ENCODE measurements around the gene SLC38A5. TPM values are rescaled to one million over a fixed set of nuclear protein-coding genes. Genes with fewer than 3 reads are reported as not detected.

Gene SLC38A5
- total and polyA plus RNA-seq, 2 experiments from 2014 or later: 20.7 to 47.7 TPM

DNA sequence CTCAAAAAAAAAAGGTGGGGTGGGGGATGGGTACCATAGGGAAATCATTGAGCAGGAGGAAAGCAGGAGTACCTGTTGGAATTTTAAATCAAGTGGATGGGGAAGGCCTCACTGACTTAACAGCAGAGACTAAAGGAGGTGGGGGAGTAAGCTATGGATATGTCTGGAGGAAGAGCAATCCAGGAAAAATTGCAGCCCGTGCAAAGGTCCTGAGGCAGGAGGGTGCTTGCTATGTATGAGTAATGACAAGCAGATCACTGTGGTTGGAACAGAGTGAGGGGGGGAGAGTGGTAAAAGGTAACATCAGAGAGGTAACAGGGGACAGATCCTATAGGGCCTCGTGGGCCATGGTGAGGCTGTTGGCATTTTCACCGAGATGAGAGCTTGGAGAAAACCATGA, 10.1 kb upstream of the SLC38A5 start:
- no peak for ATAC-seq
- H3K79me2 ChIP-seq (replicated peaks; ENCODE audit: insufficient read depth): peaks cover 16% of the 10 kb centered on the region

More for the DNA sequence above, 10.1 kb upstream of the SLC38A5 start:
- Mint-ChIP-seq H3K27ac (no peak overlapping the region), H3K27me3 (ENCODE audit: insufficient read depth, low read depth, poor library complexity) (peaks cover 3% of the 10 kb centered on the region), H3K9me3 (no peaks in the 10 kb centered on the region; the same call in 2 of the 3 replicates), H3K36me3 (ENCODE audit: low read depth) (peaks cover 32% of the 10 kb centered on the region), H3K4me1 (peaks cover 11% of the 10 kb centered on the region; the same call in 2 of the 3 replicates), H3K4me3 (no peak overlapping the region)
- no peak for DNase-seq (ENCODE audit: low spot score)
- Histone ChIP-seq H3K4me3 (no peak overlapping the region), H3F3A (replicated peaks; ENCODE audit: low read depth) (no peaks in the 10 kb centered on the region), H4K20me1 (replicated peaks; ENCODE audit: insufficient read depth) (no peaks in the 10 kb centered on the region), H2AFZ (no peak overlapping the region), H3K4me1 (ENCODE audit: insufficient read depth) (no peaks in the 10 kb centered on the region), H3K4me2 (no peak overlapping the region), H3K9me2 (ENCODE audit: insufficient read depth) (no peaks in the 10 kb centered on the region), H3K27me3 (ENCODE audit: insufficient read depth) (no peaks in the 10 kb centered on the region), H3K36me3 (ENCODE audit: insufficient read depth) (peaks cover 4% of the 10 kb centered on the region; the same call in 1 of the 2 replicates), H3K27ac (ENCODE audit: low read depth) (no peak overlapping the region)
- TF ChIP-seq POLR2AphosphoS5 (IDR thresholded peaks at IDR 0.05; ENCODE audit: low read depth) (no peak), EZH2phosphoT487 (IDR thresholded peaks at IDR 0.05; ENCODE audit: unreplicated experiment) (no peak), REST (IDR thresholded peaks at IDR 0.05; ENCODE audit: unreplicated experiment) (no peak), NANOG (IDR thresholded peaks at IDR 0.05; ENCODE audit: borderline replicate concordance) (no peak)
- TF ChIP-seq, protein P1, sequence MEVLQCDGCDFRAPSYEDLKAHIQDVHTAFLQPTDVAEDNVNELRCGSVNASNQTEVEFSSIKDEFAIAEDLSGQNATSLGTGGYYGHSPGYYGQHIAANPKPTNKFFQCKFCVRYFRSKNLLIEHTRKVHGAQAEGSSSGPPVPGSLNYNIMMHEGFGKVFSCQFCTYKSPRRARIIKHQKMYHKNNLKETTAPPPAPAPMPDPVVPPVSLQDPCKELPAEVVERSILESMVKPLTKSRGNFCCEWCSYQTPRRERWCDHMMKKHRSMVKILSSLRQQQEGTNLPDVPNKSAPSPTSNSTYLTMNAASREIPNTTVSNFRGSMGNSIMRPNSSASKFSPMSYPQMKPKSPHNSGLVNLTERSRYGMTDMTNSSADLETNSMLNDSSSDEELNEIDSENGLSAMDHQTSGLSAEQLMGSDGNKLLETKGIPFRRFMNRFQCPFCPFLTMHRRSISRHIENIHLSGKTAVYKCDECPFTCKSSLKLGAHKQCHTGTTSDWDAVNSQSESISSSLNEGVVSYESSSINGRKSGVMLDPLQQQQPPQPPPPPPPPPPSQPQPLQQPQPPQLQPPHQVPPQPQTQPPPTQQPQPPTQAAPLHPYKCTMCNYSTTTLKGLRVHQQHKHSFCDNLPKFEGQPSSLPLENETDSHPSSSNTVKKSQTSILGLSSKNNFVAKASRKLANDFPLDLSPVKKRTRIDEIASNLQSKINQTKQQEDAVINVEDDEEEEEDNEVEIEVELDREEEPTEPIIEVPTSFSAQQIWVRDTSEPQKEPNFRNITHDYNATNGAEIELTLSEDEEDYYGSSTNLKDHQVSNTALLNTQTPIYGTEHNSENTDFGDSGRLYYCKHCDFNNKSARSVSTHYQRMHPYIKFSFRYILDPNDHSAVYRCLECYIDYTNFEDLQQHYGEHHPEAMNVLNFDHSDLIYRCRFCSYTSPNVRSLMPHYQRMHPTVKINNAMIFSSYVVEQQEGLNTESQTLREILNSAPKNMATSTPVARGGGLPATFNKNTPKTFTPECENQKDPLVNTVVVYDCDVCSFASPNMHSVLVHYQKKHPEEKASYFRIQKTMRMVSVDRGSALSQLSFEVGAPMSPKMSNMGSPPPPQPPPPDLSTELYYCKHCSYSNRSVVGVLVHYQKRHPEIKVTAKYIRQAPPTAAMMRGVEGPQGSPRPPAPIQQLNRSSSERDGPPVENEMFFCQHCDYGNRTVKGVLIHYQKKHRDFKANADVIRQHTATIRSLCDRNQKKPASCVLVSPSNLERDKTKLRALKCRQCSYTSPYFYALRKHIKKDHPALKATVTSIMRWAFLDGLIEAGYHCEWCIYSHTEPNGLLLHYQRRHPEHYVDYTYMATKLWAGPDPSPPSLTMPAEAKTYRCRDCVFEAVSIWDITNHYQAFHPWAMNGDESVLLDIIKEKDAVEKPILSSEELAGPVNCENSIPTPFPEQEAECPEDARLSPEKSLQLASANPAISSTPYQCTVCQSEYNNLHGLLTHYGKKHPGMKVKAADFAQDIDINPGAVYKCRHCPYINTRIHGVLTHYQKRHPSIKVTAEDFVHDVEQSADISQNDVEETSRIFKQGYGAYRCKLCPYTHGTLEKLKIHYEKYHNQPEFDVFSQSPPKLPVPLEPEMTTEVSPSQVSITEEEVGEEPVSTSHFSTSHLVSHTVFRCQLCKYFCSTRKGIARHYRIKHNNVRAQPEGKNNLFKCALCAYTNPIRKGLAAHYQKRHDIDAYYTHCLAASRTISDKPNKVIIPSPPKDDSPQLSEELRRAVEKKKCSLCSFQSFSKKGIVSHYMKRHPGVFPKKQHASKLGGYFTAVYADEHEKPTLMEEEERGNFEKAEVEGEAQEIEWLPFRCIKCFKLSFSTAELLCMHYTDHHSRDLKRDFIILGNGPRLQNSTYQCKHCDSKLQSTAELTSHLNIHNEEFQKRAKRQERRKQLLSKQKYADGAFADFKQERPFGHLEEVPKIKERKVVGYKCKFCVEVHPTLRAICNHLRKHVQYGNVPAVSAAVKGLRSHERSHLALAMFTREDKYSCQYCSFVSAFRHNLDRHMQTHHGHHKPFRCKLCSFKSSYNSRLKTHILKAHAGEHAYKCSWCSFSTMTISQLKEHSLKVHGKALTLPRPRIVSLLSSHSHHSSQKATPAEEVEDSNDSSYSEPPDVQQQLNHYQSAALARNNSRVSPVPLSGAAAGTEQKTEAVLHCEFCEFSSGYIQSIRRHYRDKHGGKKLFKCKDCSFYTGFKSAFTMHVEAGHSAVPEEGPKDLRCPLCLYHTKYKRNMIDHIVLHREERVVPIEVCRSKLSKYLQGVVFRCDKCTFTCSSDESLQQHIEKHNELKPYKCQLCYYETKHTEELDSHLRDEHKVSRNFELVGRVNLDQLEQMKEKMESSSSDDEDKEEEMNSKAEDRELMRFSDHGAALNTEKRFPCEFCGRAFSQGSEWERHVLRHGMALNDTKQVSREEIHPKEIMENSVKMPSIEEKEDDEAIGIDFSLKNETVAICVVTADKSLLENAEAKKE (CRISPR knock-in tag; IDR thresholded peaks at IDR 0.05): no peak
